Fibroblast of lung (primary cell): ENCODE results near the gene SLC5A3. TPM values are rescaled to one million over a fixed set of nuclear protein-coding genes. Genes with fewer than 3 reads are reported as not detected.

Experiments used
- DNase-seq, 2 donors: peaks; one replicate each; pipeline versions ENCODE4 v3.0.0 to v3.0.0-alpha.2; 2010; ENCODE audit warnings: low read depth in 2 of 2
- H2AFZ ChIP-seq: 2 replicates; pipeline ENCODE4 v1.5.1; 2012; ENCODE audit warnings: low read length, control low read depth, inconsistent platforms
- H3K27ac ChIP-seq: 2 replicates; pipeline ENCODE4 v1.5.1; 2011; ENCODE audit warnings: low read length, control low read depth; ENCODE audit not compliant: insufficient read depth
- H3K27me3 ChIP-seq: 2 replicates; pipeline ENCODE4 v1.5.1; 2011; ENCODE audit warnings: mild to moderate bottlenecking, low read length; ENCODE audit not compliant: control insufficient read depth, insufficient read depth
- H3K36me3 ChIP-seq: 2 replicates; pipeline ENCODE4 v1.5.1; 2011; ENCODE audit warnings: low read length; ENCODE audit not compliant: control insufficient read depth, insufficient read depth
- H3K4me1 ChIP-seq: 2 replicates; pipeline ENCODE4 v1.5.1; 2011; ENCODE audit warnings: low read length; ENCODE audit not compliant: control insufficient read depth, insufficient read depth; ENCODE audit errors: extremely low read depth
- H3K4me2 ChIP-seq: 2 replicates; pipeline ENCODE4 v1.5.1; 2011; ENCODE audit warnings: low read length, control low read depth; ENCODE audit not compliant: insufficient read depth; ENCODE audit errors: extremely low read depth
- H3K4me3 ChIP-seq, 4 experiments: fragments of 200-600 bp in 1 of 4; sonication (generic) in 1 of 4; replicated peaks in 1 of 4; 2 replicates each; pipeline ENCODE4 v1.5.1; 2011 to 2016; ENCODE audit warnings: low read length in 4 of 4, low read depth in 3 of 4, mild to moderate bottlenecking in 3 of 4, control low read depth in 2 of 4, inconsistent platforms in 1 of 4, mixed read lengths in 1 of 4; ENCODE audit not compliant: insufficient read depth in 1 of 4; ENCODE audit errors: control extremely low read depth in 1 of 4
- H3K79me2 ChIP-seq: 2 replicates; pipeline ENCODE4 v1.5.1; 2012; ENCODE audit warnings: mild to moderate bottlenecking, low read length, inconsistent platforms; ENCODE audit not compliant: control insufficient read depth, insufficient read depth
- H3K9ac ChIP-seq: 2 replicates; pipeline ENCODE4 v1.5.1; 2011; ENCODE audit warnings: mild to moderate bottlenecking, low read length, control low read depth; ENCODE audit not compliant: insufficient read depth
- H3K9me3 ChIP-seq: 2 replicates; pipeline ENCODE4 v1.5.1; 2012; ENCODE audit warnings: low read depth, low read length; ENCODE audit not compliant: control insufficient read depth, insufficient read depth
- H4K20me1 ChIP-seq: 2 replicates; pipeline ENCODE4 v1.5.1; 2011; ENCODE audit warnings: low read length; ENCODE audit not compliant: control insufficient read depth, insufficient read depth; ENCODE audit errors: extremely low read depth
- EZH2 ChIP-seq: IDR thresholded peaks from 2 replicates; pipeline ENCODE4 v1.5.1; 2012; ENCODE audit warnings: low read length, control low read depth, mild to moderate bottlenecking; ENCODE audit errors: missing control alignments
- polyA plus RNA-seq, 2 donors: library from polyadenylated mRNA; depleted of rRNA in 1 of 2; stranded (reverse) in 1 of 2; unstranded in 1 of 2; fragments of >200 nt; gene quantifications; 2 replicates each; pipeline ENCODE4 v1.2.1, GENCODE V29; 2011 to 2012; ENCODE audit warnings: missing spikeins in 1 of 2
- total RNA-seq: library from RNA; depleted of rRNA; stranded (reverse); fragments of >200 nt; gene quantifications from 2 replicates; pipeline ENCODE4 v1.2.1, GENCODE V29; 2014
- TF ChIP-seq, protein P1 (sequence below), 2 donors: IDR thresholded peaks in 1 of 2; conservative IDR thresholded peaks in 1 of 2; 1 replicate in 1 of 2; 2 replicates in 1 of 2; pipeline ENCODE4 v1.5.1; 2011 to 2012; ENCODE audit warnings: low read length in 2 of 2, control low read depth in 1 of 2, inconsistent platforms in 1 of 2, low read depth in 1 of 2, mild to moderate bottlenecking in 1 of 2

SLC5A3 gene
- total and polyA plus RNA-seq, 2 donors (not counting 1 experiment from before 2014, with no cell fraction given): 6.2 to 28.6 TPM

DNA sequence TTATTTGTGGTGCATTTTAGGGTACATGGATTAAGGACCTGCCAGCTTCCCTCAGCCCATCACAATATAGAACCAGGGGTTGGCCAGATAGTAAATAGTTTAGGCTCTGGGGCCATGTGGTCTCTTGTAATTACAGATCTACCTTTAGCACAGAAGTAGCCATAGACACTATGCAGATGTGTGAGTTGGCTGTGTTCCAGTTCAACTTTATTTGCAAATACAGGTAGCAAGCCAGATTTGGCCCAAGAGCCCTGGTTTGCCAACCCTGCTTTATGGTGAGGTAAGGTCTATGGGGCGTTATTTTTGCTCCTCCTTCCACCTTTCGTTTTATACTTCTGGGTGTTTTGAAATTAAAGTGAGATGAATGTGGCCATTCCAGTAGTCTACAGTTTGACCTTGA is 48.7 kb downstream of the SLC5A3 start:
- DNase-seq: no peak
- Histone ChIP-seq H3K4me3 (no peak overlapping the region), H3K9me3 (no peaks in the 10 kb centered on the region), H3K4me2 (no peak overlapping the region), H3K9ac (no peak overlapping the region), H2AFZ (no peak overlapping the region), H4K20me1 (no peaks in the 10 kb centered on the region), H3K36me3 (no peaks in the 10 kb centered on the region), H3K4me1 (peaks cover 3% of the 10 kb centered on the region), H3K27me3 (no peaks in the 10 kb centered on the region), H3K27ac (no peak overlapping the region), H3K79me2 (no peaks in the 10 kb centered on the region)
- TF ChIP-seq EZH2: no peak
- TF ChIP-seq, protein P1, sequence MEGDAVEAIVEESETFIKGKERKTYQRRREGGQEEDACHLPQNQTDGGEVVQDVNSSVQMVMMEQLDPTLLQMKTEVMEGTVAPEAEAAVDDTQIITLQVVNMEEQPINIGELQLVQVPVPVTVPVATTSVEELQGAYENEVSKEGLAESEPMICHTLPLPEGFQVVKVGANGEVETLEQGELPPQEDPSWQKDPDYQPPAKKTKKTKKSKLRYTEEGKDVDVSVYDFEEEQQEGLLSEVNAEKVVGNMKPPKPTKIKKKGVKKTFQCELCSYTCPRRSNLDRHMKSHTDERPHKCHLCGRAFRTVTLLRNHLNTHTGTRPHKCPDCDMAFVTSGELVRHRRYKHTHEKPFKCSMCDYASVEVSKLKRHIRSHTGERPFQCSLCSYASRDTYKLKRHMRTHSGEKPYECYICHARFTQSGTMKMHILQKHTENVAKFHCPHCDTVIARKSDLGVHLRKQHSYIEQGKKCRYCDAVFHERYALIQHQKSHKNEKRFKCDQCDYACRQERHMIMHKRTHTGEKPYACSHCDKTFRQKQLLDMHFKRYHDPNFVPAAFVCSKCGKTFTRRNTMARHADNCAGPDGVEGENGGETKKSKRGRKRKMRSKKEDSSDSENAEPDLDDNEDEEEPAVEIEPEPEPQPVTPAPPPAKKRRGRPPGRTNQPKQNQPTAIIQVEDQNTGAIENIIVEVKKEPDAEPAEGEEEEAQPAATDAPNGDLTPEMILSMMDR (conservative IDR thresholded peaks at IDR 0.05 in 1 of 2, IDR thresholded peaks at IDR 0.05 in 1 of 2; ENCODE audit: low read depth in 1 of 2, low read length in 2 of 2): no peak

Other genes with a start within 250 kb of the SLC5A3 start
- 152 and 154 TPM in 2 replicates for gene ATP5PO, start 157.8 kb upstream of the SLC5A3 start, total RNA-seq
- gene ATP5PO, start 157.8 kb upstream of the SLC5A3 start, polyA plus RNA-seq: 259 and 277 TPM in 2 replicates
- gene MRPS6, start within 50 bp of the SLC5A3 start, total RNA-seq: 19.3 and 20.0 TPM in 2 replicates
- 45.6 and 58.7 TPM in 2 replicates for gene MRPS6, start within 50 bp of the SLC5A3 start, polyA plus RNA-seq